HG03571 (cell line): ENCODE data around the gene CYFIP2.

Experiments used
- ATAC-seq: cut with Tn5 transposase; IDR thresholded peaks from one replicate; pipeline ENCODE4 v1.9.1; 2021; ENCODE audit not compliant: unreplicated experiment

CYFIP2 gene

GRCh38 chr5:157312492-157312891, 46.6 kb downstream of the CYFIP2 start:
- ATAC-seq = peak; percentile 85

- no peak for ATAC-seq
These were observed 56.7 kb downstream of the CYFIP2 start for GRCh38 chr5:157322581-157322980.

- ATAC-seq = no peak
These were observed 57.3 kb downstream of the CYFIP2 start for GRCh38 chr5:157323107-157323706.

- no peak for ATAC-seq
These were observed 58.3 kb downstream of the CYFIP2 start for GRCh38 chr5:157324237-157324636.

GRCh38 chr5:157326440-157327005, 60.6 kb downstream of the CYFIP2 start:
- ATAC-seq = no peak

GRCh38 chr5:157327771-157328170, 61.8 kb downstream of the CYFIP2 start:
- ATAC-seq = no peak

- ATAC-seq = peak; percentile 86
These were observed 62.5 kb downstream of the CYFIP2 start for GRCh38 chr5:157328277-157328912.

- ATAC-seq = no peak
These were observed 65.9 kb downstream of the CYFIP2 start for GRCh38 chr5:157331807-157332206.

GRCh38 chr5:157335534-157336422, 69.9 kb downstream of the CYFIP2 start:
- no peak for ATAC-seq

GRCh38 chr5:157336423-157336744, 70.5 kb downstream of the CYFIP2 start:
- ATAC-seq = no peak

- no peak for ATAC-seq
These were observed 73.5 kb downstream of the CYFIP2 start for GRCh38 chr5:157339409-157339808.

- no peak for ATAC-seq
These were observed 77.0 kb downstream of the CYFIP2 start for GRCh38 chr5:157342822-157343402.

GRCh38 chr5:157343842-157344790, 78.2 kb downstream of the CYFIP2 start:
- no peak for ATAC-seq

GRCh38 chr5:157345067-157345466, 79.1 kb downstream of the CYFIP2 start:
- ATAC-seq = no peak

- ATAC-seq = no peak
These were observed 79.6 kb downstream of the CYFIP2 start for GRCh38 chr5:157345485-157345884.

GRCh38 chr5:157347301-157348048, 81.6 kb downstream of the CYFIP2 start:
- no peak for ATAC-seq

- no peak for ATAC-seq
These were observed 82.1 kb downstream of the CYFIP2 start for GRCh38 chr5:157348049-157348400.

GRCh38 chr5:157350939-157351801, 85.2 kb downstream of the CYFIP2 start:
- ATAC-seq = no peak

- no peak for ATAC-seq
These were observed 85.8 kb downstream of the CYFIP2 start for GRCh38 chr5:157351802-157352092.
